ENCODE data around the gene UROC1.

The UROC1 gene

DNA sequence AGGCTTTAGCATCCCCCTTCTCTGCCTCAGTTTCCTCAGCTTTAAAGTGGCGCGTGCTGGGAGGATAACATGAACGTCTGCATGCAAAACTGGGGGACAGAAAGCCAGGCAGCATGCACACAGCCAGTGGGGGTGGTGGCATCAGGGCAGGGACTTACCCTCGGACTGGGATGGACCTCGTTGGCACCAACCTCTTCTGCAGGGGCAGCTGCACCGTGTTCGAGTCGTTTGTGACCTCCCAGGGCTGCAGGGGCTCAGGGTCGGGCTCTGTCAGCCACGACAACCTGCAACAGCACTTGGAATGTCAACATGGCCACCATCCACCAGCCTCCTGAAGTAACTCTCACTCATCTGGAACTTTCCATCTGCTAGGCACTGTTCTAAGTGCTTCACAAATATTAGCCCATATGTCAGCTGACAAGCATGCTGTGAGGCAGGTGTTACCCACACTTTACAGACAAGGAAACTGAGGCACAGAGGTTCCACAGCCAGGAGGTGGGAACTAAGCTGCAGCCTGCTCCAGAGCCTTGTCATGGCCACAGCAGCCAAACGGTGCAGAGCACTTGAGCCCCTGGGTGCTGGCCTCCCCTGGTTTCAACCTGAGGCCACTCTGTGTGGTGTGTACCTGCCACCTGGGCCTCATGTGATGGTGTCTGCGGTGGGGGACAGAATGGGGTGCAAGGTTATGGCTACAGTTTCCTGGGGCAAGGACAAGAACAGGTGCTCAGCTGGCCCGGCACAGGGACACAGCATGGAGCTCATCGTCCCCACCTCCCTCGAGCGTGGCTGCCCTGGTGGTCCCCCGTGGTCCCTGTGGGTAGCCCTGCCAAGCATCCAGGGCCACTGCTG, 34.5 kb upstream of the UROC1 start:
- Histone ChIP-seq H3K4me1 (ENCODE audit: control insufficient read depth, insufficient read depth, low read depth, low read length) (no peaks in the 10 kb centered on the region), H2BK12ac (ENCODE audit: low read length in 2 of 2) (no peak overlapping the region), H3K79me1 (replicated peaks; ENCODE audit: low read length, poor library complexity, severe bottlenecking) (no peaks in the 10 kb centered on the region), H3K36me3 (ENCODE audit: control insufficient read depth in 1 of 2, insufficient read depth in 2 of 2, low read depth in 1 of 2, low read length in 2 of 2) (no peaks in the 10 kb centered on the region), H3K23ac (ENCODE audit: low read length in 2 of 2) (no peak overlapping the region), H2BK15ac (ENCODE audit: low read depth, poor library complexity, severe bottlenecking) (no peak overlapping the region), H3K27ac (ENCODE audit: low read length, poor library complexity, severe bottlenecking) (no peak overlapping the region), H3K14ac (ENCODE audit: low read length in 2 of 2) (no peak overlapping the region), H4K8ac (ENCODE audit: low read length) (no peak overlapping the region), H2AFZ (ENCODE audit: low read depth, low read length) (no peak overlapping the region), H2BK5ac (ENCODE audit: low read depth, low read length, poor library complexity, severe bottlenecking) (no peak overlapping the region), H3K4ac (ENCODE audit: low read depth in 1 of 2, low read length in 2 of 2) (no peak overlapping the region), H3K27me3 (ENCODE audit: control insufficient read depth in 1 of 2, insufficient read depth in 1 of 2, low read length in 2 of 2) (peaks cover 37 to 41% of the 10 kb centered on the region in 2 experiments), H3K4me3 (ENCODE audit: insufficient read depth in 1 of 2, low read depth in 1 of 2, low read length in 2 of 2) (no peak overlapping the region), H4K91ac (ENCODE audit: low read length) (no peak overlapping the region), H3K9ac (ENCODE audit: low read length) (no peak overlapping the region), H3K9me3 (ENCODE audit: control insufficient read depth, low read length) (no peaks in the 10 kb centered on the region), H3K18ac (ENCODE audit: low read depth in 1 of 2, low read length in 2 of 2) (no peak overlapping the region), H2AK5ac (ENCODE audit: low read length, severe bottlenecking) (no peak overlapping the region), H3K4me2 (ENCODE audit: low read length, poor library complexity, severe bottlenecking) (no peak overlapping the region), H2BK120ac (ENCODE audit: low read depth, low read length) (no peak overlapping the region)
- DNase-seq, result no peak
- WGBS, result 74% methylated on average over 17 of the region's 17 CpGs

DNA sequence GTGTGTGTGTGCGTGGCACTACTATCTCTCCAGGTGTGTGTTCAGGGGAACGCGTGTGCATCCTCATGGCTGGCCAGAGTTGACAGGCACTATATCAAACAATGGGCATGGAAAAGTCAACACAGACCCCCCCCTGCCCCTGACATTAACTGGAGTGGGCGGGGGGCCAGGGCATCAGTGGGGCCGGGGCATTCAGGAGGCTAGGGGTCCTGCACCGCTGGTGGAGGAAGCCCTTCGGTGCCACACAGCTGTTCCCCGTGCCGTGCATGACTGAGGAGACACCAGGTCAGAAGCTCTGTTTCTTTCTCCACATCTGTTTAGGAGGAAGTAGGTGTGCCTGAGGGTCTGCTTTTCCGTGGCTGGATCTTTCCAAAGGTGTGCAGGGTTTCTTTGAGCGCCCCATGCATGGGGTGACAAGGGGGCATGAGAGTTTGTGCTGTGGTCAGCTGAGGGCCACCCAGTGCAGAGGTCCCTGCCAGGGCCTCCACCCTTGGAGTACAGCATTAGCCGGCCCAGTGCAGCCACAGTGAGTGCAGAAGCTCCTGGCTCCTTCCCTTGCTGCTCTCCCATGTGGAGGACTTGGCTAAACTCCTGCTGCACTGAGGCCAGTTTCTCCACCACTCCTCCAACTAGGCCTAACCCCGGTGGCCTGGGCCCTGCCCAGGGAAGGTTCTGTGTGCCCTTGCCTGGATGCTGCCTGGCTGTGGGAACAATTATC, 33.7 kb upstream of the UROC1 start:
- WGBS, result 92% methylated on average over 12 of the region's 13 CpGs
- Histone ChIP-seq H3K27me3 (ENCODE audit: control insufficient read depth in 1 of 2, insufficient read depth in 1 of 2, low read length in 2 of 2) (peaks cover 45 to 49% of the 10 kb centered on the region in 2 experiments), H3K4me2 (ENCODE audit: low read length, poor library complexity, severe bottlenecking) (no peak overlapping the region)

DNA sequence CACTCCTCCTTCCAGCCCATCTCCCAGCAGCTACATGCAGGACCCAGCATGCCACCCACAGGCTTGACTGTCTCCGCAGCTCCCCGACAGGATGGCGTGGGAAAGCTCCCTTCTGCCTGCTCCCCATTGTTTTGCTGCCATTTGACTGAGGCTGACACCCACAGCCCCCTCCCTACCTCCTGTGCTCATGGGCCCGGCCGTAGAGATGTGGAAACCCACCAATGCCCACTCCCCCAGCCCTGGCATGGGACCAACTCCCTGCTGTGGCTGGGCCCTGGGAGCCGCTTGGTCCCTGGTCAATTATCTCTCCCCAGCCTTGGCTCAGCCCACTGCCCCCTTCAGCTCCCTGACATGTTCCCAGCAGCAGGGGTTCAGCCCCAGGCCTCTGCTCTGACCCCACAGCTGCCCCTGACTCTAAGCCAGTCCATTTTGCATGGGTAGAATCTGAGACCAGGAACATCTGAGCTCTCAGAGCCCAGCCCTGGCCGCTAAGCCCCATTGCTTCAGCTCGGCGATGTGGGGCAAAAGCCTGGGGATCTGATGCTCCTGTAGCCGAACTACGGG, 33.0 kb upstream of the UROC1 start:
- H3K18ac ChIP-seq (ENCODE audit: low read depth in 1 of 2, low read length in 2 of 2), result no peak overlapping the region
- H3K9me3 ChIP-seq (ENCODE audit: control insufficient read depth, low read length), result no peaks in the 10 kb centered on the region
- no peak overlapping the region for H3K4me3 ChIP-seq (ENCODE audit: insufficient read depth in 1 of 2, low read depth in 1 of 2, low read length in 2 of 2)
- H3K4me1 ChIP-seq (ENCODE audit: control insufficient read depth, insufficient read depth, low read depth, low read length), result no peaks in the 10 kb centered on the region
- no peak overlapping the region for H4K91ac ChIP-seq (ENCODE audit: low read length)
- H3K9ac ChIP-seq (ENCODE audit: low read length), result no peak overlapping the region
- H3K23ac ChIP-seq (ENCODE audit: low read length in 2 of 2), result no peak overlapping the region
- no peak overlapping the region for H2AFZ ChIP-seq (ENCODE audit: low read depth, low read length)
- H2BK5ac ChIP-seq (ENCODE audit: low read depth, low read length, poor library complexity, severe bottlenecking), result no peak overlapping the region
- WGBS, result 88% methylated on average over 11 of the region's 11 CpGs
- H2BK120ac ChIP-seq (ENCODE audit: low read depth, low read length), result no peak overlapping the region
- H3K14ac ChIP-seq (ENCODE audit: low read length in 2 of 2), result no peak overlapping the region
- H3K79me1 ChIP-seq (replicated peaks; ENCODE audit: low read length, poor library complexity, severe bottlenecking), result no peaks in the 10 kb centered on the region
- peaks cover 48 to 55% of the 10 kb centered on the region in 2 experiments for H3K27me3 ChIP-seq (ENCODE audit: control insufficient read depth in 1 of 2, insufficient read depth in 1 of 2, low read length in 2 of 2)
- H3K27ac ChIP-seq (ENCODE audit: low read length, poor library complexity, severe bottlenecking), result no peak overlapping the region
- H4K8ac ChIP-seq (ENCODE audit: low read length), result no peak overlapping the region
- H2BK15ac ChIP-seq (ENCODE audit: low read depth, poor library complexity, severe bottlenecking), result no peak overlapping the region
- no peak for DNase-seq
- no peak overlapping the region for H2BK12ac ChIP-seq (ENCODE audit: low read length in 2 of 2)
- H3K36me3 ChIP-seq (ENCODE audit: control insufficient read depth in 1 of 2, insufficient read depth in 2 of 2, low read depth in 1 of 2, low read length in 2 of 2), result no peaks in the 10 kb centered on the region
- H2AK5ac ChIP-seq (ENCODE audit: low read length, severe bottlenecking), result no peak overlapping the region
- H3K4me2 ChIP-seq (ENCODE audit: low read length, poor library complexity, severe bottlenecking), result no peak overlapping the region
- no peak overlapping the region for H3K4ac ChIP-seq (ENCODE audit: low read depth in 1 of 2, low read length in 2 of 2)

More for the DNA sequence above, 33.7 kb upstream of the UROC1 start:
- no peaks in the 10 kb centered on the region for H3K9me3 ChIP-seq (ENCODE audit: control insufficient read depth, low read length)
- no peak overlapping the region for H2AFZ ChIP-seq (ENCODE audit: low read depth, low read length)
- H2BK15ac ChIP-seq (ENCODE audit: low read depth, poor library complexity, severe bottlenecking), result no peak overlapping the region
- H3K14ac ChIP-seq (ENCODE audit: low read length in 2 of 2), result no peak overlapping the region
- no peak overlapping the region for H3K18ac ChIP-seq (ENCODE audit: low read depth in 1 of 2, low read length in 2 of 2)
- H3K4ac ChIP-seq (ENCODE audit: low read depth in 1 of 2, low read length in 2 of 2), result no peak overlapping the region
- H3K36me3 ChIP-seq (ENCODE audit: control insufficient read depth in 1 of 2, insufficient read depth in 2 of 2, low read depth in 1 of 2, low read length in 2 of 2), result no peaks in the 10 kb centered on the region
- no peak overlapping the region for H2BK5ac ChIP-seq (ENCODE audit: low read depth, low read length, poor library complexity, severe bottlenecking)
- no peak overlapping the region for H4K91ac ChIP-seq (ENCODE audit: low read length)
- no peak overlapping the region for H3K27ac ChIP-seq (ENCODE audit: low read length, poor library complexity, severe bottlenecking)
- no peak overlapping the region for H3K23ac ChIP-seq (ENCODE audit: low read length in 2 of 2)
- H4K8ac ChIP-seq (ENCODE audit: low read length), result no peak overlapping the region
- no peak overlapping the region for H2BK120ac ChIP-seq (ENCODE audit: low read depth, low read length)
- no peaks in the 10 kb centered on the region for H3K79me1 ChIP-seq (replicated peaks; ENCODE audit: low read length, poor library complexity, severe bottlenecking)
- no peak overlapping the region for H3K9ac ChIP-seq (ENCODE audit: low read length)
- no peaks in the 10 kb centered on the region for H3K4me1 ChIP-seq (ENCODE audit: control insufficient read depth, insufficient read depth, low read depth, low read length)
- no peak for DNase-seq
- H2BK12ac ChIP-seq (ENCODE audit: low read length in 2 of 2), result no peak overlapping the region
- H2AK5ac ChIP-seq (ENCODE audit: low read length, severe bottlenecking), result no peak overlapping the region
- no peak overlapping the region for H3K4me3 ChIP-seq (ENCODE audit: insufficient read depth in 1 of 2, low read depth in 1 of 2, low read length in 2 of 2)

DNA sequence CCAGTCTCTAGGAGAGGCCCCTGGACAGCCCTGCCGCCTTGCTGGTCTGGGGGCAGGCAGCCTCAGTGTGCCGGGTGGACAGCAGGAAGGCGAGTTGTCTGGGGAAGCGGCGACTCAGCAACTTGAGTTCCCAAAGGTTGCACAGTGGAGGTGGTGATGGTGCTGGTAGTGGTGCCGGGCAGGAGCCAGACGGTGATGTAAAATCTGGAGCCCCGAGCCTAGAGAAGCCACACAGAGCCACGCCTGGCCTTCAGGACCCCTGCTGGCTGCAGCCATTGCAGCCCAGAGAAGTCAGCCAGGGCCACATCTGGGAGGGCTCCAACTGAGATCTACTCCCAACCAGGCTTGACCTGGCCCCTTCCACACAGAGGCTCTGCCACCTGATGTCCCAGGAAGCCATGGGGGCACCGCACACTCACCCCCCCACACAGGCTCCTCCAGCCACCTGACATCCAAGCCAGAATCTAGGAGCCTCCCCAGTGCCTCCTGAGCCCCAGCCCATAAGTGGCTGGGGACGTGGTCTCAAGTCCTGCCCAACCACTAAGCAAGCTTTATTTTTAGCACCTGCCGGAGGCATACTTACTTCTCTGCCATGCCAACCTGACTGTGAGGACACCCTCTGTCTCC, 32.4 kb upstream of the UROC1 start:
- Histone ChIP-seq H3K9me3 (ENCODE audit: control insufficient read depth, low read length) (no peaks in the 10 kb centered on the region), H2BK120ac (ENCODE audit: low read depth, low read length) (no peak overlapping the region), H3K9ac (ENCODE audit: low read length) (no peak overlapping the region), H4K8ac (ENCODE audit: low read length) (no peak overlapping the region), H3K4me2 (ENCODE audit: low read length, poor library complexity, severe bottlenecking) (no peak overlapping the region), H3K18ac (ENCODE audit: low read depth in 1 of 2, low read length in 2 of 2) (no peak overlapping the region), H2BK12ac (ENCODE audit: low read length in 2 of 2) (no peak overlapping the region), H3K4me1 (ENCODE audit: control insufficient read depth, insufficient read depth, low read depth, low read length) (no peaks in the 10 kb centered on the region), H2BK15ac (ENCODE audit: low read depth, poor library complexity, severe bottlenecking) (no peak overlapping the region), H4K91ac (ENCODE audit: low read length) (no peak overlapping the region), H3K14ac (ENCODE audit: low read length in 2 of 2) (no peak overlapping the region), H3K23ac (ENCODE audit: low read length in 2 of 2) (no peak overlapping the region), H3K4ac (ENCODE audit: low read depth in 1 of 2, low read length in 2 of 2) (no peak overlapping the region), H3K27ac (ENCODE audit: low read length, poor library complexity, severe bottlenecking) (no peak overlapping the region), H2BK5ac (ENCODE audit: low read depth, low read length, poor library complexity, severe bottlenecking) (no peak overlapping the region), H2AFZ (ENCODE audit: low read depth, low read length) (no peak overlapping the region), H3K27me3 (ENCODE audit: control insufficient read depth in 1 of 2, insufficient read depth in 1 of 2, low read length in 2 of 2) (peaks cover 45 to 56% of the 10 kb centered on the region in 2 experiments), H3K79me1 (replicated peaks; ENCODE audit: low read length, poor library complexity, severe bottlenecking) (no peaks in the 10 kb centered on the region), H3K36me3 (ENCODE audit: control insufficient read depth in 1 of 2, insufficient read depth in 2 of 2, low read depth in 1 of 2, low read length in 2 of 2) (no peaks in the 10 kb centered on the region), H3K4me3 (ENCODE audit: insufficient read depth in 1 of 2, low read depth in 1 of 2, low read length in 2 of 2) (no peak overlapping the region), H2AK5ac (ENCODE audit: low read length, severe bottlenecking) (no peak overlapping the region)
- DNase-seq, result no peak
- 75% methylated on average over 12 of the region's 12 CpGs for WGBS
